ENCODE results near the gene AKR1C2. TPM values are rescaled to one million over a fixed set of nuclear protein-coding genes. Genes with fewer than 3 reads are reported as not detected.
"Not testable (repeated sequence)": the region's sequence is repeated elsewhere in the genome, so short reads cannot be mapped to it uniquely, and the experiment has no call there.

Gene AKR1C2
- total RNA-seq, 2 donors from 2014 or later: not detected

DNA sequence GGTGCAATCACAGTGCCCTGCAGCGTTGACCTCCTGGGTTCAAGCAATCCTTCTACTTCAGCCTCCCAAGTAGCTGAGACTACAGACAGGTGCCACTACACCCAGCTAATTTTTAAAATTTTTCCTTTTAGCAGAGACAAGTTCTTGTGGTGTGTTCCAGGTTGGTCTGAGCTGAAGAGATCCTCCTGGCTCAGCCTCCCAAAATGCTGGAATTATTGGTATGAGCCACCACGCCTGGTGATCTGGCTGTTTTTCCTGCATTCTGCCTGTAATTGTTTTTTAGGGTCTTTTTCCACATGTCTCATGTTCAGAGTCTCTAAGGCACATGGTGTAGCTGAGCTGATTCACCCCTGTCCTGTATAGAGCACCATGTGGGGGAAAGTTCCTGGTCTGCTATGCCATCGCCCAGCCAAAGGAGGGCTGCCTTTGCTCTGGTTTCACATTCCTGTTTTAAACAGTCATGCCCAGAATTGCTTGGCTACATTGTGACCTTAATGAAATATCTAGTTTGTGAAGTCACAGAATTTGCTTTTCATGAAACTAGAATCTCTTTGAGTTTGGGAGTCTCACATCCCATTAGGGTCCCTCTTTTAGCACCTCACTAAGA lies 15.1 kb upstream of the AKR1C2 start:
- not testable (repeated sequence) for H3K9me3 ChIP-seq (ENCODE audit: control insufficient read depth, low read length, poor library complexity, severe bottlenecking); H3K27ac Mint-ChIP-seq; H3K4me3 Mint-ChIP-seq; DNase-seq; H3K4me1 Mint-ChIP-seq; H3K36me3 Mint-ChIP-seq (ENCODE audit: low read depth); ATAC-seq
- H3K27me3 Mint-ChIP-seq: peaks cover 23% of the 10 kb centered on the region

DNA sequence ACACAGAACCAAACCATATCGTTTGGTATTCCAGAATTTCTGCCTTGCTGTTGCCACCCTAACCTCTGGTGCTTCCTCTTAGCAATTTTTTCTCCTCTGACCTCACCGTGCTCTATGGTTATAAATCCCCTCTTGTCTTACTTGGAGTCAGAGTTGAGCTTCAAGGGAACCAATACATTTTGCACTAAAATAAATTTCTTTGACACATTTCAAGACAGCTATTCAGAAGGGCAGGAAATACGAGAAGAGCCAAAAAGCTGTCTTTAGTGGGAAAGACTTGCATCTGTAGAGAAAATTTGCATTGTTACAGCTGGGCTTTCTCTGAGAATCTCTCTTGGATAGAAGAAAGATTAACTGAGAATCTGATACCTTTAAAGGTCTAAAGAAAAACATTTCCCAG lies 14.5 kb upstream of the AKR1C2 start:
- H3K9me3 ChIP-seq (ENCODE audit: control insufficient read depth, low read length, poor library complexity, severe bottlenecking): no peaks in the 10 kb centered on the region
- H3K4me3 Mint-ChIP-seq: no peak overlapping the region
- peaks cover 2% of the 10 kb centered on the region for H3K4me1 Mint-ChIP-seq
- peaks cover 17% of the 10 kb centered on the region for H3K27me3 Mint-ChIP-seq
- no peak overlapping the region for H3K27ac Mint-ChIP-seq
- ATAC-seq (no peak), DNase-seq (no peak)
- H3K36me3 Mint-ChIP-seq (ENCODE audit: low read depth): no peaks in the 10 kb centered on the region

DNA sequence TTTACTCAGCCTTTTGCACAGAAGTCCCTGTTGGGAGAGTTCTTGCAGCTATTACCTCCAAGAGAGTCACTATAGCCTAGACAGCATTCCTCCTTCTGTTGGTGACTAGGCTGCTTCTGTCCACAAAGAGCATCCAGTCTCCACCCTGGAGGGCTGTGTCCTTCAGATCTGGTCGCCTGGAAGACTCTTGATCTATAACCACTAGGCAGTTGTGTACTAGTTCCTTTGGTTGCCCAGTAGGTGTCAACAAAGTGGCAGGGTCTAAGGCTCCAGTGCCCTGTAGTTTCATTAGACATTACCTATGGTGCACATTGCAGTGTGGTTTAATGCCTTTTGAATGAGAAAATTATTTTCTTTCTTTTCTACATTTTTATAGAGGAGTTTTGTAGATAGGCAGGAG lies 11.3 kb upstream of the AKR1C2 start:
- Mint-ChIP-seq H3K27me3 (peaks cover 13% of the 10 kb centered on the region), H3K27ac (no peak overlapping the region), H3K4me1 (peaks cover 2% of the 10 kb centered on the region), H3K4me3 (no peak overlapping the region), H3K36me3 (ENCODE audit: low read depth) (no peaks in the 10 kb centered on the region)
- ATAC-seq (no peak), DNase-seq (no peak)
- no peaks in the 10 kb centered on the region for H3K9me3 ChIP-seq (ENCODE audit: control insufficient read depth, low read length, poor library complexity, severe bottlenecking)

DNA sequence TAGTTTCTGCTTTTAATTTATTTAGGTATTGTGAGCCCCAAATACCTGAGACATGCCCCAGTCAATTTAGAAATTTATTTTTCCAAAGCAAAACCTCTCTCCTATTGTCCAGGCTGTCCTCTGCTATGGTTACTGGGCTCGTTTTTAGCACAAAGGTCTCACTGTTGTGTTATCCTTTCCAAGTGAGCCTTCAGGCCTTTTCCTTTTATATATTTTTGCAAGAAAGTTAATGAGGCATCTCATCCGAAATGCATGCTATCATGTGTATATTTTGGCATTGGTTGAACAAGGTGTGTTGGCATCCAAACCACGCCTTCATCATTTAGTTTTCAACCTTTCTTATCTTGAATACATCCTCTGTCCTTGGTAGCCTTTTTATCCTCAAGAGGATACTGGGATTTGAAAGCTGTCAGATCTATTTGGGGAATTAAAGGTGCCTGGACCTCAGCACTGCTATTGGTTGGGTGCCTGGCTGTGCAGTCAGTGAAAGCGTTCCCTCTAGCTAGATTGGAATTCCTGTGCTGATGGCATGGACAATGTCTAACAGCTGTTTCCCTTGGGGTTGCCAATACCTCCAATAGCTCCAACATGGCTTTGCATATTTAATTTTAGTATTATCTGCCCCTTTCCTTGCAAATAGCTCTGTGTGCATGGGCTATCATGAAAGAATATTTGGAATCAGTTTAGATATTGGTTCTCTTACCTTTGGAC lies 10.7 kb upstream of the AKR1C2 start:
- not testable (repeated sequence) for H3K27ac Mint-ChIP-seq; H3K4me1 Mint-ChIP-seq; H3K9me3 ChIP-seq (ENCODE audit: control insufficient read depth, low read length, poor library complexity, severe bottlenecking); DNase-seq; ATAC-seq; H3K4me3 Mint-ChIP-seq; H3K36me3 Mint-ChIP-seq (ENCODE audit: low read depth)
- H3K27me3 Mint-ChIP-seq: peaks cover 13% of the 10 kb centered on the region

DNA sequence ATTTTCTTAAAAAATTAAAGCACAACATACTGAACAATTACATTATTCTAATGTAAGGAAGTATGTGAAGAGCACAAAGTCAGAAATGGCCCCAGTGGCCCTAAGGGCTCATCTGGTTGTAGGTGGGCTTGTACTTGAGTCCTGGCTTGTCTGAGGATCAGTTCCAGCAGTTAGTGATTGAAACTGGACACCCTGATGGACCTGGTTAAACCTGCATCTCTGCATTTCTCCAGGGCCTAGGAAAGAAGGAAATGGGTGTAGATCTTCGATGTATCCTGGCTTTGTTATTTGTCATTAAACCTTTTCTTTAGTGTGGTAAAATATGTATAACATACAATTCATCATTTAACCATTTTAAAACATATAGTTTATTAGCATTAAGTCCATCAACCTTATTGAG lies 9.7 kb upstream of the AKR1C2 start:
- H3K27me3 Mint-ChIP-seq: peaks cover 21% of the 10 kb centered on the region
- peaks cover 2% of the 10 kb centered on the region for H3K4me1 Mint-ChIP-seq
- ATAC-seq (no peak), DNase-seq (no peak)
- no peak overlapping the region for H3K4me3 Mint-ChIP-seq
- no peak overlapping the region for H3K27ac Mint-ChIP-seq
- no peaks in the 10 kb centered on the region for H3K36me3 Mint-ChIP-seq (ENCODE audit: low read depth)
- no peaks in the 10 kb centered on the region for H3K9me3 ChIP-seq (ENCODE audit: control insufficient read depth, low read length, poor library complexity, severe bottlenecking)

DNA sequence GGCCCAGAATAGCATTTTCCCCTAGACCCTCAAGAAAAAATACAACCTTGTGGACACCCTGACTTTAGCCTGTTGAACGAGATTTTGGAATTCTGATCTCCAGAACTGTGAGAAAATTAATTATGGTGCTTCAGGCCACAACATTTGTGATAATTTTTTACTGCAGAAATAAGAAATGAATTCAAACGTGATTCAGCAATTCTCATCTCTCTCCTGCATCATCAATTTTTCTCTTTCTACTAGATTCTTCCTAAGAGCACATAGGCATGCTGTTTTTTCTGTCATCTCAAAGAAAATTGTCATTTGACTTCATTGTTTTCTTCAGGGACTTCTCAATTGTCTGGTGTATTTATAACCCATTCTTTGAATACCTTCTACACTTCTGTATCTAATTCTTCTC lies 8.9 kb upstream of the AKR1C2 start:
- Mint-ChIP-seq H3K4me3 (no peak overlapping the region), H3K4me1 (no peaks in the 10 kb centered on the region), H3K27ac (no peak overlapping the region), H3K36me3 (ENCODE audit: low read depth) (no peaks in the 10 kb centered on the region), H3K27me3 (peaks cover 14% of the 10 kb centered on the region)
- H3K9me3 ChIP-seq (ENCODE audit: control insufficient read depth, low read length, poor library complexity, severe bottlenecking): no peaks in the 10 kb centered on the region
- ATAC-seq (no peak), DNase-seq (no peak)

DNA sequence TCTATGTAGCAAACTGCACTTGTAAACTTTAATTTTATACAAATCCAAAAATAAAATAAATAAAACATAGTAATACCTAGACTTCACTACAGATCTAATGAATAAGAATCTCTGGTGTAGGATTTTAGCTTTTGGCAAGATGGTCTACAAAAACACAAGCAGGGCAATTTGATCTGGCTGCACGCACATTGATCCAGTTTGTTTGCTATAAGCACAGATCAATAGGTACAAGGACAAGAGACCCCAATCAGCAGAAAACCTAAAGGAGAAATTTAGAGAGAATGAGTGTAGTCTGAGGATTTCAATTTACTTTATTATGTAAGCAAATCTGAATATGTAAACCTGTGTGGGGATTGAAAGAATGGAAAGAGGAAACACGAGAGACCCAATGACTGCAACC lies 7.7 kb upstream of the AKR1C2 start:
- not testable (repeated sequence) for DNase-seq; H3K4me3 Mint-ChIP-seq; H3K27ac Mint-ChIP-seq; H3K4me1 Mint-ChIP-seq; H3K9me3 ChIP-seq (ENCODE audit: control insufficient read depth, low read length, poor library complexity, severe bottlenecking); ATAC-seq; H3K36me3 Mint-ChIP-seq (ENCODE audit: low read depth)
- H3K27me3 Mint-ChIP-seq: peaks cover 14% of the 10 kb centered on the region

DNA sequence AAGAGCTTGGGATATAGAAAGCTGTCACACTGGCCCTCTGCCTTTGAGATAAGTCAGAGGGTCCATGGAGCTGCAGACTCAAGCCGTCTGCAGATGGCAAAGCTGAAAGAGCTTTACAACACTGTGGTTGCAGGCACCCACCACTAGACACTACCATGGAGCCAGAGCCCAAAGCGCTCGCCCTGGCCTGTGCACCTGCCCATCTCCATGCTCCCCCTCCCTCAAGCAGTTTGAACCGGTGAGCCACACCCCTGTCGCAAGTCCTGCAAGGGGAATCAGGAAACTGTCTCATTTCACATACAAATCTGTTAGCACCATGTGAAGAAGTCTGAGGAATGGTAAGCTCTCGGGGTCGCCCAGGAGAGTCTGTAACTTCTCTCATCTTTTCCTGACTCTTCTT lies 6.4 kb upstream of the AKR1C2 start:
- not testable (repeated sequence) for H3K36me3 Mint-ChIP-seq (ENCODE audit: low read depth); ATAC-seq; H3K9me3 ChIP-seq (ENCODE audit: control insufficient read depth, low read length, poor library complexity, severe bottlenecking); H3K4me3 Mint-ChIP-seq; H3K4me1 Mint-ChIP-seq; H3K27ac Mint-ChIP-seq; DNase-seq
- H3K27me3 Mint-ChIP-seq: peaks cover 12% of the 10 kb centered on the region

DNA sequence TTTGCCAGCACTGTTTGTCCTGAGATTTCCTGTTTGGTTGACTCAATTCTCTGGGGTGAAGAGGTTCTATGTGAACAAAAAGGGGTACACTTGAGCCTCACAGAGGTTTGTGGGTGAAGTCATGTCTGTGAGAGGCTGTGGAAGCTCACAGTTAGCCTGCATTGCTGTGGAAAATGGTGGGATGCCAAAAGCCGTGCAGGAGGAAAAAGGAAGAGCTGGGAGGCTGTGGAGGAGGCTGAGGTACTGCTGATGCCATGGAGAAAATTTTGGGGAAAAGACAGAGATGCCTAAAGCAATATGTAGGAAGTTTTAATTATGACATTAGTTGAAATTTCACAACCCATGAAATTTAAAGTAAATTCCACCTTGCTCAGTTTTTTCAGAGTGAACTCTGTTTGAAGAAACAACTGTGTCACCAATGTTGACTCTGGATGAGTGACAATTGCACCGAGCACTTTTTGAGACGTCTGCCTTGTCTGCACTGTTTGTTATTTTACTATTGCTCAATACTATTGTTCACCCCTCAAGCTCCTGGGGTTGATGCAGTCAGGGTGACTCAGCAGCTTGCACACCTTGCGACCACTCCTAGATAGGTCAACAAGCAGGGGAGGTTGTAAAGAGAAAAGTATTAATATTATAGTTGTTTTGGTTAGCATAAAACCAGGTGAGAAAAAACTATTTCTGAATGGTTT lies 5.3 kb upstream of the AKR1C2 start:
- not testable (repeated sequence) for H3K4me3 Mint-ChIP-seq; DNase-seq; H3K4me1 Mint-ChIP-seq; ATAC-seq; H3K27ac Mint-ChIP-seq; H3K9me3 ChIP-seq (ENCODE audit: control insufficient read depth, low read length, poor library complexity, severe bottlenecking); H3K36me3 Mint-ChIP-seq (ENCODE audit: low read depth)
- peaks cover 14% of the 10 kb centered on the region for H3K27me3 Mint-ChIP-seq

DNA sequence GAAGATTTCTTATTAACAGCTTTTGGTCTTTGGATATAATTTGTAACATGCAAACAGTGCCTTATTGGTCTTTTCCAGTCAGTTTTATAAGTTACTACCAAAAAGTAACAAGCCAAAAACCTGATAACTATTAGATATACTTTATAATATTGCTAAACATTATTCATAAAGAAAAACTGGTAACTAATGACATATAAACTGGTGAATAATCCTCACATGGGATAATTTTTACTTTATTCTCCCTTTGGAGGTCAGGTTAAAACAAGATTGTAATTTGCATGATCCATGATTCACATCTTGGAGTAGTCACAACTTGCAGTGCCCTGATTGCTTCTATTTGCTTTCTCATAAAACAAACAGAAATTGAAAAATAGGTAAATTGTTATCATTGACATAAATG lies 844 bp upstream of the AKR1C2 start:
- H3K27me3 Mint-ChIP-seq: peaks cover 35% of the 10 kb centered on the region
- not testable (repeated sequence) for H3K9me3 ChIP-seq (ENCODE audit: control insufficient read depth, low read length, poor library complexity, severe bottlenecking); H3K36me3 Mint-ChIP-seq (ENCODE audit: low read depth); DNase-seq; H3K27ac Mint-ChIP-seq; ATAC-seq; H3K4me1 Mint-ChIP-seq; H3K4me3 Mint-ChIP-seq

DNA sequence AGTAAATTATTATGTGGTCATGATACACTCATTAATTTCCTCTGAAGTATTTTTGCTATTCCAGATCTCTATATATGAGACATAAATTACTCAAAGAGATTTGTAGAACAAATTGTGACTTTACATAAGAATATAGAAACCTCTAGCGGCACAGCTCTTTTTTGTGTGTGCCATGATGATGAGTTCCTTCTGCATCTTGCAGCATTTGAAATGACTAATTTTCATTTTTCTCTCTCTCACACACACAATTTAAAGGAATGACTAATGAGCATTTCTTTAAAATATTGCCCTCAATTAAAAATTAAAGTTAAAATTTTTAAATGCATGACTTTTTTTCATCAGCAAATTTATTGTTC lies 351 bp upstream of the AKR1C2 start:
- not testable (repeated sequence) for ATAC-seq

DNA sequence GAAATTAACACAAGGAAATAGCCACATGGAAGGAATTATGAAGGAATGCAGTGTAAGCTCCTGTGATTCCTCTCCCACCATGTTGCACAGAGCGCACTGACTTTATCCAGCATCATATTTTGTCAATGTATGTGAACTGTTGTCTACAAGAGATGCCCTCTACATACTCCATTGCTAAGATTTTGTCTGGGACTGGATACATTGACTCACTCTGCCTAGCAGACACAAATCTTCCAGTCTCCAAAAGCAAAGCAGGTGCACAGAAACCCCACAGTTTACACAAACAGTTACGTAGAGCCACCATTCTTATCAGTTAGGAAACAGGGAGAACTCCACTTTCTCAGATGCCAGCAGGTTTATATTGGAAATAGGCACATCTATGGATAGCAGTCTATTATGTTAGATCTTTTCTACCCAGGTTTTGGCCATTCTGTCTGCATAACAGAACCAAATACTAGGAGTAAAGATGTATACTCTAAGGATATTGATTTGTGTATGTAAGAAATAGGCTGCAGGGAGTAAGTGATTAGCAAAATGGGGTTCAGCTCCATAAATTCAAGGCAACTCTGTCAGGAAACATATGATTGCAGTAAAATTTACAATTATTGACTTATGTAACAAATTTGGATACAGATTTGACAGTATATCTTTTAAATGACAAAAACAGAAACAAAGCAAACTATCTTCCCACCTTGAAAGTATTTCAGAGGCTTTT lies 1.5 kb downstream of the AKR1C2 start:
- DNase-seq (no peak), ATAC-seq (no peak)
- Mint-ChIP-seq H3K36me3 (ENCODE audit: low read depth) (no peaks in the 10 kb centered on the region), H3K4me3 (no peak overlapping the region), H3K4me1 (no peaks in the 10 kb centered on the region), H3K27ac (no peak overlapping the region), H3K27me3 (peaks cover 33% of the 10 kb centered on the region)
- no peaks in the 10 kb centered on the region for H3K9me3 ChIP-seq (ENCODE audit: control insufficient read depth, low read length, poor library complexity, severe bottlenecking)

More for the DNA sequence above, 351 bp upstream of the AKR1C2 start:
- H3K9me3 ChIP-seq (ENCODE audit: control insufficient read depth, low read length, poor library complexity, severe bottlenecking); H3K36me3 Mint-ChIP-seq (ENCODE audit: low read depth); H3K4me3 Mint-ChIP-seq; H3K27ac Mint-ChIP-seq; H3K4me1 Mint-ChIP-seq; DNase-seq: not testable (repeated sequence)
- peaks cover 36% of the 10 kb centered on the region for H3K27me3 Mint-ChIP-seq

DNA sequence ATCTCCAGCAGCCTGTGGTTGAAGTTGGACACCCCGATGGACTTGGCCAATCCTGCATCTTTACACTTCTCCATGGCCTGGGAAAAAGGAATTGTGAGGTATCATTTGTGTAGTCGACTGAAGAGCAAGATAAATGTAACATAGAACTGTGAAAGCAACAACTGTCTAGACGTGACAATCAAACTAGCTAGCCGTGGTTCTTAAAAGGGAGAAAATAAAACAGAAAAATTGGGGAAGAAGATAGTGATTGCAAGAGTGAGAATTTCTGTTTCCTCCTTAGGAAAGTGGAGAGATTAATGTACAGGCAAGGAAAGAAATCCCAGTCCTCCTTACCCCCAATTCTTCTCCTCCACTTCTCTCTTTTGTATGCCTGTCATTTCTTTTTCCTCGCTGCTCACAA lies 5.0 kb downstream of the AKR1C2 start:
- ATAC-seq: no peak
- DNase-seq: no peak
- peaks cover 26% of the 10 kb centered on the region for H3K27me3 Mint-ChIP-seq
- H3K9me3 ChIP-seq (ENCODE audit: control insufficient read depth, low read length, poor library complexity, severe bottlenecking): no peaks in the 10 kb centered on the region
- H3K36me3 Mint-ChIP-seq (ENCODE audit: low read depth): no peaks in the 10 kb centered on the region
- H3K4me1 Mint-ChIP-seq: no peaks in the 10 kb centered on the region
- no peak overlapping the region for H3K27ac Mint-ChIP-seq
- peak overlapping the region; percentile 37 for H3K4me3 Mint-ChIP-seq
